IMR-90 (cell line): ENCODE measurements around the gene SSX4. TPM values are rescaled to one million over a fixed set of nuclear protein-coding genes. Genes with fewer than 3 reads are reported as not detected.

Experiments used
- ATAC-seq: fragments of 200-7000 bp; cut with Tn5 transposase; 2 replicates; pipeline ENCODE4 v1.9.1; 2020; ENCODE audit warnings: low read depth, mild to moderate bottlenecking, moderate library complexity
- BruUV-seq: library from RNA; stranded (reverse); fragments of 400-500 nt; replicated peaks from 2 replicates; lab custom pipeline; 2021; lab: Mats Ljungman, UMichigan
- CTCF ChIA-PET: fragments of 300-600 bp; formaldehyde crosslinking; extraction: SDS; loops from one replicate; lab custom pipeline; 2021; ENCODE audit warnings: antibody characterized with exemption; lab: Yijun Ruan, JAX
- POLR2A ChIA-PET: fragments of 300-600 bp; sonication (Branson Sonifier 250); formaldehyde crosslinking; loops from one replicate; lab custom pipeline; 2022; ENCODE audit warnings: antibody characterized with exemption; ENCODE audit not compliant: unreplicated experiment; lab: Charles Lee
- DNase-seq: peaks from one replicate; pipeline ENCODE4 v3.0.0; 2013
- H2AFZ ChIP-seq: replicated peaks from 2 replicates; pipeline ENCODE3; 2013; ENCODE audit warnings: low read length, mild to moderate bottlenecking; ENCODE audit not compliant: poor library complexity
- H2AK5ac ChIP-seq: 2 replicates; pipeline ENCODE4 v1.6.1; 2013; ENCODE audit warnings: low read depth, low read length, inconsistent platforms
- H2AK9ac ChIP-seq: replicated peaks from 2 replicates; pipeline ENCODE3; 2013; ENCODE audit warnings: mild to moderate bottlenecking, low read depth, low read length, moderate library complexity; ENCODE audit not compliant: poor library complexity
- H2BK120ac ChIP-seq: 2 replicates; pipeline ENCODE4 v1.6.1; 2013; ENCODE audit warnings: low read depth, low read length, inconsistent platforms
- H2BK15ac ChIP-seq: 3 replicates; pipeline ENCODE4 v1.6.1; 2013; ENCODE audit warnings: low read depth, low read length, inconsistent platforms
- H2BK20ac ChIP-seq: 2 replicates; pipeline ENCODE4 v1.6.1; 2013; ENCODE audit warnings: low read depth, mild to moderate bottlenecking, inconsistent platforms, low read length, moderate library complexity
- H2BK5ac ChIP-seq: 2 replicates; pipeline ENCODE4 v1.6.1; 2013; ENCODE audit warnings: mild to moderate bottlenecking, low read depth, low read length, inconsistent platforms; ENCODE audit not compliant: poor library complexity, severe bottlenecking
- H3K14ac ChIP-seq: replicated peaks from 2 replicates; pipeline ENCODE4 v1.6.1; 2013; ENCODE audit warnings: low read depth, low read length, inconsistent platforms
- H3K18ac ChIP-seq: 2 replicates; pipeline ENCODE4 v1.6.1; 2013; ENCODE audit warnings: low read depth, low read length, control low read depth
- H3K23ac ChIP-seq: 2 replicates; pipeline ENCODE4 v1.6.1; 2013; ENCODE audit warnings: low read depth, low read length, inconsistent platforms
- H3K27ac ChIP-seq: 2 replicates; pipeline ENCODE4 v1.5.1; 2013; ENCODE audit warnings: mild to moderate bottlenecking, control low read depth, low read length; ENCODE audit not compliant: insufficient read depth
- H3K27me3 ChIP-seq: 2 replicates; pipeline ENCODE4 v1.6.1; 2013; ENCODE audit warnings: low read length; ENCODE audit not compliant: control insufficient read depth, insufficient read depth
- H3K36me3 ChIP-seq: 2 replicates; pipeline ENCODE4 v1.6.1; 2013; ENCODE audit warnings: low read length, mixed read lengths; ENCODE audit not compliant: control insufficient read depth, insufficient read depth
- H3K4ac ChIP-seq: 2 replicates; pipeline ENCODE4 v1.6.1; 2013; ENCODE audit warnings: low read depth, low read length, inconsistent platforms
- H3K4me1 ChIP-seq: 2 replicates; pipeline ENCODE4 v1.6.1; 2013; ENCODE audit warnings: low read length, mixed read lengths; ENCODE audit not compliant: control insufficient read depth, insufficient read depth
- H3K4me2 ChIP-seq: 2 replicates; pipeline ENCODE4 v1.6.1; 2013; ENCODE audit warnings: low read depth, mild to moderate bottlenecking, control low read depth, low read length, moderate library complexity
- H3K4me3 ChIP-seq: 2 replicates; pipeline ENCODE4 v1.5.1; 2013; ENCODE audit warnings: low read depth, mild to moderate bottlenecking, control low read depth, low read length, moderate library complexity; ENCODE audit not compliant: insufficient read depth
- H3K56ac ChIP-seq: 2 replicates; pipeline ENCODE4 v1.6.1; 2013; ENCODE audit warnings: low read length, inconsistent platforms; ENCODE audit not compliant: insufficient read depth; ENCODE audit errors: extremely low read depth
- H3K79me1 ChIP-seq, 2 experiments: 2 replicates each; pipeline ENCODE4 v1.6.1; 2013; ENCODE audit warnings: low read length in 2 of 2, inconsistent platforms in 1 of 2, low read depth in 1 of 2
- H3K9ac ChIP-seq: 2 replicates; pipeline ENCODE4 v1.6.1; 2013; ENCODE audit warnings: low read depth, low read length, control low read depth
- H3K9me1 ChIP-seq: 2 replicates; pipeline ENCODE4 v1.6.1; 2013; ENCODE audit warnings: low read length, inconsistent platforms; ENCODE audit not compliant: insufficient read depth
- H3K9me3 ChIP-seq: 2 replicates; pipeline ENCODE4 v1.6.1; 2013; ENCODE audit warnings: low read length; ENCODE audit not compliant: control insufficient read depth, insufficient read depth
- H4K20me1 ChIP-seq: 2 replicates; pipeline ENCODE4 v1.6.1; 2013; ENCODE audit warnings: low read length, inconsistent platforms; ENCODE audit not compliant: insufficient read depth
- H4K5ac ChIP-seq: 2 replicates; pipeline ENCODE4 v1.6.1; 2013; ENCODE audit warnings: mild to moderate bottlenecking, low read depth, low read length, control low read depth
- H4K8ac ChIP-seq, 2 experiments: 2 replicates each; pipeline ENCODE4 v1.6.1; 2013; ENCODE audit warnings: low read depth in 2 of 2, low read length in 2 of 2, control low read depth in 1 of 2, inconsistent platforms in 1 of 2
- H4K91ac ChIP-seq: 2 replicates; pipeline ENCODE4 v1.6.1; 2013; ENCODE audit warnings: low read depth, low read length, inconsistent platforms; ENCODE audit not compliant: insufficient read depth
- BHLHE40 ChIP-seq: fragments of 150-350 bp; IDR thresholded peaks from 2 replicates; pipeline ENCODE4 v1.6.1; 2016; ENCODE audit warnings: mild to moderate bottlenecking, low read depth, low read length
- CEBPB ChIP-seq: IDR thresholded peaks from 2 replicates; pipeline ENCODE4 v1.6.1; 2012; ENCODE audit warnings: low read depth, low read length, improper control_type of control experiment
- CHD1 ChIP-seq: IDR thresholded peaks from 2 replicates; pipeline ENCODE4 v1.6.1; 2012; ENCODE audit warnings: low read depth, low read length, improper control_type of control experiment
- CTCF ChIP-seq: conservative IDR thresholded peaks from 2 replicates; pipeline ENCODE4 v1.5.1; 2012; ENCODE audit warnings: mild to moderate bottlenecking, low read depth, low read length, improper control_type of control experiment
- ELK1 ChIP-seq: fragments of 150-350 bp; IDR thresholded peaks from 2 replicates; pipeline ENCODE4 v1.6.1; 2016; ENCODE audit warnings: low read depth, mild to moderate bottlenecking, low read length, moderate library complexity, borderline replicate concordance
- FOS ChIP-seq: fragments of 150-350 bp; IDR thresholded peaks from 2 replicates; pipeline ENCODE4 v1.6.1; 2016; ENCODE audit warnings: low read depth, low read length
- MAFK ChIP-seq: IDR thresholded peaks from 2 replicates; pipeline ENCODE4 v1.6.1; 2012; ENCODE audit warnings: low read depth, low read length, improper control_type of control experiment
- MAZ ChIP-seq: IDR thresholded peaks from 2 replicates; pipeline ENCODE4 v1.6.1; 2012; ENCODE audit warnings: low read depth, mild to moderate bottlenecking, low read length, improper control_type of control experiment, moderate library complexity, borderline replicate concordance
- MXI1 ChIP-seq: IDR thresholded peaks from 2 replicates; pipeline ENCODE4 v1.6.1; 2012; ENCODE audit warnings: low read depth, mild to moderate bottlenecking, low read length, moderate library complexity, borderline replicate concordance
- NFE2L2 ChIP-seq: fragments of 150-350 bp; IDR thresholded peaks from 2 replicates; pipeline ENCODE4 v1.6.1; 2016; ENCODE audit warnings: low read depth, mild to moderate bottlenecking, low read length
- POLR2A ChIP-seq: IDR thresholded peaks from 2 replicates; pipeline ENCODE4 v1.6.1; 2012; ENCODE audit warnings: mild to moderate bottlenecking, low read depth, low read length
- RAD21 ChIP-seq: IDR thresholded peaks from 2 replicates; pipeline ENCODE4 v1.6.1; 2012; ENCODE audit warnings: low read length, improper control_type of control experiment
- RCOR1 ChIP-seq: IDR thresholded peaks from 2 replicates; pipeline ENCODE4 v1.6.1; 2012; ENCODE audit warnings: mild to moderate bottlenecking, low read length, improper control_type of control experiment; ENCODE audit not compliant: insufficient replicate concordance
- RFX5 ChIP-seq: IDR thresholded peaks from 2 replicates; pipeline ENCODE4 v1.8.0; 2012; ENCODE audit warnings: low read depth, mild to moderate bottlenecking, low read length, moderate library complexity
- SMC3 ChIP-seq: fragments of 150-350 bp; IDR thresholded peaks from 2 replicates; pipeline ENCODE4 v1.6.1; 2016; ENCODE audit warnings: low read depth, mild to moderate bottlenecking, antibody characterized with exemption, low read length, moderate library complexity
- USF2 ChIP-seq: fragments of 150-350 bp; IDR thresholded peaks from 2 replicates; pipeline ENCODE4 v1.6.1; 2017; ENCODE audit warnings: mild to moderate bottlenecking, antibody characterized with exemption, low read length, low read depth
- WGBS, 2 experiments: methylation state at CpG; one replicate each; pipeline versions ENCODE4 v1.1.5 to v1.1.7; 2013; ENCODE audit warnings: missing lambda C conversion rate in 2 of 2; ENCODE audit not compliant: insufficient read length in 1 of 2; ENCODE audit errors: extremely low coverage in 2 of 2; 5-methylcytosine and 5-hydroxymethylcytosine counted together
- dilution Hi-C: fragments of 300-500 bp; cut with HindIII; formaldehyde crosslinking; loops from one replicate; pipeline ENCODE4 v1.14.3; 2018; ENCODE audit warnings: low sequenced_read_pairs; ENCODE audit not compliant: unreplicated experiment
- in situ Hi-C: fragments of 300-500 bp; cut with MboI; formaldehyde crosslinking; loops from 3 replicates; pipeline ENCODE4 v1.14.3; 2019; ENCODE audit warnings: low sequenced_read_pairs, inconsistent platforms, mixed read lengths
- intact Hi-C: fragments of 100-400 bp; cut with micrococcal nuclease; formaldehyde crosslinking; loops from 2 replicates; pipeline ENCODE4 v1.10.0; 2022
- polyA plus RNA-seq, 3 experiments: library from polyadenylated mRNA; depleted of rRNA; stranded (reverse); fragments of >200 nt; gene quantifications; 2 replicates each; pipeline ENCODE4 v1.2.3, GENCODE V29; 2012; ENCODE audit warnings: low replicate concordance in 1 of 3
- total RNA-seq: library from RNA; depleted of rRNA; stranded (reverse); fragments of >200 nt; gene quantifications from 2 replicates; pipeline ENCODE4 v1.2.3, GENCODE V29; 2012

SSX4 gene
- total and polyA plus RNA-seq, 2 of the 4 experiments (the other 2 are of a cell fraction) = not detected

- in situ Hi-C loops = no loop called here
- intact Hi-C loops = no loop called here
- POLR2A ChIA-PET = no interaction called here
These were observed 25.7 kb upstream of the SSX4 start for GRCh38 chrX:48357681-48358080.

More at GRCh38 chrX:48357681-48358080, 25.7 kb upstream of the SSX4 start:
- Histone ChIP-seq H3K36me3 (no peaks in the 10 kb centered on the region), H3K56ac (no peak overlapping the region), H4K91ac (no peak overlapping the region), H3K4me1 (no peaks in the 10 kb centered on the region), H3K27me3 (no peaks in the 10 kb centered on the region; the same call in 1 of the 2 replicates), H2AK9ac (no peak overlapping the region), H4K8ac (no peak overlapping the region), H3K14ac (no peak overlapping the region), H3K27ac (no peak overlapping the region), H3K18ac (no peak overlapping the region), H3K9me1 (no peaks in the 10 kb centered on the region), H2BK5ac (no peak overlapping the region), H4K20me1 (no peaks in the 10 kb centered on the region), H3K9ac (no peak overlapping the region), H3K4me2 (no peak overlapping the region), H3K79me1 (no peaks in the 10 kb centered on the region), H2AK5ac (no peak overlapping the region), H3K4me3 (no peak overlapping the region), H3K4ac (no peak overlapping the region), H2AFZ (no peak overlapping the region), H3K23ac (no peak overlapping the region), H3K9me3 (no peaks in the 10 kb centered on the region), H4K5ac (no peak overlapping the region), H2BK15ac (no peak overlapping the region), H2BK20ac (no peak overlapping the region), H2BK120ac (no peak overlapping the region)
- ATAC-seq (no peak), DNase-seq (no peak)
- CTCF ChIA-PET = no interaction called here
- 48% methylated on average over 3 of the region's 8 CpGs; no CpG with 5 or more reads in 1 of the 2 experiments for WGBS, 2 experiments
- dilution Hi-C loops = no loop called here
- TF ChIP-seq MAZ = no peak
- TF ChIP-seq MXI1 = no peak
- TF ChIP-seq CEBPB = no peak
- TF ChIP-seq USF2 = no peak
- TF ChIP-seq SMC3 = no peak
- no peak for TF ChIP-seq RAD21
- no peak for TF ChIP-seq FOS
- no peak for TF ChIP-seq RCOR1
- TF ChIP-seq RFX5 = no peak
- no peak for TF ChIP-seq BHLHE40
- TF ChIP-seq CTCF = no peak
- no peak for TF ChIP-seq MAFK
- no peak for TF ChIP-seq ELK1
- TF ChIP-seq POLR2A = no peak
- TF ChIP-seq CHD1 = no peak
- TF ChIP-seq NFE2L2 = no peak
- no TSS peak for BruUV-seq
